NCI-H2227 (cell line): Measurements from ENCODE around the gene NPB.

Experiments used
- DNase-seq: peaks from one replicate; lab custom pipeline; 2025; ENCODE audit not compliant: unreplicated experiment; lab: John Stamatoyannopoulos, UW

Gene NPB

DNA sequence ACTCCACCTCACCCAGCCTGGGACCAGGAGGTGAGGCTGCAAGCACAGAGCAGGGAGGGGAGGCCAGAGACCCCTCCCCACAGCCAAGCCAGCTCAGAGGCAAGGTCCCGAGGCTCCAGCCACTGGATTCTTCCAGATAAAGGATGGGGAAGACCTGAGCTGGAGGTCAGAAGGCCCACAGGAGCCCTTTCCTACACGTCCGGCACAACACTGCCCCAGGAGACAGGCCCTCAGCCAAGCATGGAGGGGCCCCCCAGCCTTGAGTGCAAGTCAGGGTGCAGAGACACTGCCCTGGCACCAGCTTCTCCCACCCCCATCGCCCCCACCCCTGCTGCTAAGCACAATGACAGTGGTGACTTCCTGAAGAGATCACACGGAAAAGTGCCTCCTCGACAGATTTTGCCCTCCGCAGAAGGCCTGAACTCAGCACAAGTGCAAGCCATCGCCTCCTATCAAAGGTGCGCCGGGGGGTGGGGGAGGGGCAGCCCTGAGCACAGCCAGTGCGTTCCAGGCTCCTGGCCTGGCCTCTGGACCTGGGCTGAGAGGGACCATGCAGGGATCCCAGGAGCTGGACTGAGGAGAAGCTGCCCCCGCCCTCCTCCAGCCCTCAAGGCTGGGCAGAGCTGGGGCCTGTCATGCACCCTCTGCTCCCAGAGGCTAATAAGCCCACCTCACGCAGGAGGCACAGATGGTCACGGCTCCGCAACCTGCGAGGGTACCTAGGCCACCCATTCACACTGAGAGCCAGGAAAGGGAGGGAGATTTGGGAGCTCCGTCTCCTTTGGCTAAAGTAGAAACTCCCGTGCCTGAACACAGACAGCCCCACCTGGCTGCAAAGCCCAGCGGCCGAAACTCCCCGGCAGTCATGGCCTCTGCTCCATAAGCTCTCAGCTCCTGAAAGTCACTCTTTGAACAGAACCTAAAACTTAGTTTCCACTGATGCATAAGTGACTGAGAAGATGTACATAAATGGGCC, 22.8 kb downstream of the NPB start:
- DNase-seq: no peak

DNA sequence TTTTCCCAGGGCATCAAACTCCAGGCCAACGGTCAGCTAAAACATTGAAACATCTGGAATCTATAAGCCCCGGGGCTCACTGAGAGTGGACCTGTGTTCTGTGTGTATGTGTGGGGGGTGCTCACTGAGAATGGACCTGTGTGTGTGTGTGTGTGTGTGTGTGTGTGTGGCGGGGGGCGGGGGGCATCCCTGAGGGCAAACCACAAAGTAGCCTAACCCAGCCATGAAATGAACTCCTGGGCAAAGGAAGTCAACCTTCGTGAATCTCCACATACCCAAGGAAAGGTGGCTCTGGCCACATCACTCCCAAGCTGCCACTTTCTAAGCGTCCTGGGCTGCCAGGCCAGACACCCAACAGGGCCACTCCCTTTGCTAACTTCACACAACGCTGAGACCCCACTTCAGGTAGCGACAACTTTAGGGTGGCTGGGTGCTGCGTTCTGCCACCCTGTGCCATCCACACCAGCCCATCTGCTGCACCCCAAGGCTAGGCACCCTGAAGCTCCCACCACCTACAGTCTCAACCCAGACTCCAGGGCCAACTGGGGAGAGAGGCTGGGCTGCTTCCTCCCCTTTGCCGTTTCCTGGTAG, 23.9 kb downstream of the NPB start:
- no peak for DNase-seq

DNA sequence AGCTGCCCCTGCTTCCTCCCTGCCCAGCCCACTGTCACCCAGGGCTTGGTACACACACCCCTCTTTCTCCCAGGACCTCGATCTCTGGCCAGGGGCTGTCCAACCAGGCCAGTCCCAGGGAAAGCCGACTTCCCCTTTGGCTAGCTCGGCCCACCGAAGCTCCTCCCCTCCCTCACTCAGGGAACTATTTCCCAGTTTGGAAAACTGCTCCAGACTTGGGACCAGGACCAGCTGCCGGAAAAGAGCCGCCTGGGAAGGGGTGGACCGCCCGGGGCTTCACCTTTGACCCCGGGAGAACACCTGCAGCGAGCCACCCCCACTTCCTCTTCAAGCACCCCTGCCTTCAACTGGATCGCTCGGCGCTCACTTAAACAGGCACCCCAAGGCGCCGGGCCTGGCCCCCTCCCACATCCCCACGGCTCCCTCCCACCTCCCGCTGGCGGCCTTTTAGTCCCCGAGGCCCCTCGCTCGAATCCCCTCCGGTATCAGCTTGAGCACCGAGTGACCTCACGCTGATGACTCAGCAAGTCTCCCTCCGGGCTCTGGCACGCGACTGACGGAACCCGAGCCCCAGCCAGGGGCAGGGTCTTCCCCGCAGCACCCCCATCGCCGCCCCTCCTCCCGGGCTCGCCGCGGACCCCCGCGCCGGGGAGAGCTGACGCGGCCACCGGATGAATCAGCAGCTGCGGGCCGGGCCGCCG, 24.6 kb downstream of the NPB start:
- peak; percentile 58 for DNase-seq

DNA sequence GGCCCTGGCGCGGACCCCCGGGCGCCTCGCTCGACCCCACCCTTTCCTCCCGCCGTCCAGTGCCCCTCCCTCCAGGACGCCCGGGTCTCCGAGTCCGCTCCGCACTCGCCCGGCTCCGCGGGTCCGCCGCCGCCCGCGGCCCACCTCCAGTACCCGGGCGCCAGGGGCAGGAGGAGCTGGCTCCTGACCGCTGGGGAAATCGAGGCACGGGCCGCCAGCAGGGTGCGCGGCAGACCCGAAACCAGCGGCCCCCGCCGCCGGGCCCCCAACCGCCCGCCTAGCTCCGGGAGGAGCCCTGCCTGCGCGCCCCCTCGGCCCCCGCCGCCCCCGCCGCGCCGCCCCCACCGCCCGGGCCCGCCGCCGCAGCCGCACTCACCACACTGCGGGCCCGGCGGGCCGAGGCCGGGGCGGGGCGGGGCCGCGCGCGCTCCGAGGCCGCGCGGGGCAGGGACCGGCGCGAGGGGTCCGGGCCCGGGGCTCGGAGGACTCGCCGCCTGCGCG, 25.2 kb downstream of the NPB start:
- DNase-seq: no peak

DNA sequence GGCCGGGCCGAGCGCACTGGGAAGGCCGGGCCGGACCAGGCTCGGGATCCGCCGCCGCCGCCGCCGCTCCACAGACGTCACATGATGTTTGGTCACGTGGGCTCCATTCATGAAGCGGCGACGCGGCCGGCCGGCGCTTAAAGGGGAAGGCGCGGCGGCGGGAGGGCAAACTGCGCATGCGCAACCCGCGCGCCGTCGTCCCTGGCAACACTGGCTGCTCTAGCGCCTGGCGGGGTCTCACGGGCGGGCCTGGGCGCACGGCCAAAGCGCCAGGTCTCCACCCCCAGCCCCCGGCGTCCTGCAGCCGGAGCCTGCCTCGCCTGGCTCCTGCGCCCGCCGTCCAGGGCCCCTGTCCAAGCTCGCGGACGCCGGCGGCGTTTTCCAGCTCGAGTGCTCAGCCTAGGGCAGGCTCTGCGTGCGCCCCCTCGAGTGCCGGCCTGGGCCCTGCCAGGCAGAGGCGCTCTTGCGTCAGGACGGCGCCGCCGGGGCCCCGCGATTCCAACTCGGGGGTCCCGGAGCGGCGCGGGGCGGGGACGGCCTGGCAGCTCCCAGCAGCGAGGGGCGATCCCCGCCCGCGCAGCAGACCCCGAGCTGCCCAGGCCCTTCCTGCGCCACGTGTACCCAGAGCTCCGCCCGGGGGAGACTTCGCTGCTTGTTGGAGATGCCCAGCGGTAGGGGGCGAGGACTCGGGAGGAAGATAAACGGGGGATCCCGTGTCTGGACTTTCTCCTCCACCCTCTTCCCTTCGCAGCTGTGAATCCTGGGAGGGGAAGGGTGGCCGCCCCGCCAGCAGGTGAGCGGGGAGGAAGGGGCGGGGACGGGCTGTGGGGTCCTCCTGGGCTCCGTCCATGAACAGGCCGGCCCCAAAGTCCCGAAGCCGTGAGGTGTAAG, 25.9 kb downstream of the NPB start, which contains the start of gene MAFG:
TSS of gene MAFG (minus strand) at position 83 of the 891 bp plus-strand sequence. CDS start 4,550 bp downstream, outside the sequence.
- DNase-seq: peak; percentile 97

DNA sequence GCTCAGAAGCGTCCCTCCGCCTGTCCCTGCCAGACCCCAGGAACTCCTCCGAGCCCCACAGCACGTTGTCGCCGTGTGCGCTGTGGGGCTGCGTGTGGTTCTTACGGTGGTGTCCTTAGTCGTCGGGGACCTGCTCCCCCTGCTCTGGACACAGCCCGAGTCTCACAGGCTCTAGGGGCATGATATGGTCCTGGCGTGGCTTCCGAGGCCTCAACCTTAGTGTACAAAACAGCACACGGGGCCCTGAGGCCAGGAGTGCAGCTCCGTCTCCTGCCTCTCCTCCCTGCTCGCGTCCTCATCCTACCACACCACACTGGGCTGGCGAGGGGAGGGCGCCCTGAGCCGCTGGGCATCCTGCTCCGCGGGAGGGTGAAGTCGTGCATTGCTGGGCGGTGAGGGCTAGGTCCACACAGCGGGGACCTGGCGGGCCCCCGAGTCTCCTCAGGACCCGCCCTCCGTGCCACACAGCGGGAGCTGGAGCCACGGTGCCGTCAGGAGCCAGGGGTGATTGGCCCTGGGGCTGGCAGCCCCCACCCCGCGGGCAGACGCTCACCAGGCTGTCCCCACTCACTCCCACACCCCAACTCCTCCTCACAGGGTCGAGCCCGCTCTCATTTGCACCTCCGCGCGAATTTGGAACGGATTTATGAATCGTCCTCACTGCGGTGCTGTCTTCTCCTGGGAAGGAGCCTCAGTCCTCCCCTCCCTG, 26.7 kb downstream of the NPB start:
- peak; percentile 52 for DNase-seq

DNA sequence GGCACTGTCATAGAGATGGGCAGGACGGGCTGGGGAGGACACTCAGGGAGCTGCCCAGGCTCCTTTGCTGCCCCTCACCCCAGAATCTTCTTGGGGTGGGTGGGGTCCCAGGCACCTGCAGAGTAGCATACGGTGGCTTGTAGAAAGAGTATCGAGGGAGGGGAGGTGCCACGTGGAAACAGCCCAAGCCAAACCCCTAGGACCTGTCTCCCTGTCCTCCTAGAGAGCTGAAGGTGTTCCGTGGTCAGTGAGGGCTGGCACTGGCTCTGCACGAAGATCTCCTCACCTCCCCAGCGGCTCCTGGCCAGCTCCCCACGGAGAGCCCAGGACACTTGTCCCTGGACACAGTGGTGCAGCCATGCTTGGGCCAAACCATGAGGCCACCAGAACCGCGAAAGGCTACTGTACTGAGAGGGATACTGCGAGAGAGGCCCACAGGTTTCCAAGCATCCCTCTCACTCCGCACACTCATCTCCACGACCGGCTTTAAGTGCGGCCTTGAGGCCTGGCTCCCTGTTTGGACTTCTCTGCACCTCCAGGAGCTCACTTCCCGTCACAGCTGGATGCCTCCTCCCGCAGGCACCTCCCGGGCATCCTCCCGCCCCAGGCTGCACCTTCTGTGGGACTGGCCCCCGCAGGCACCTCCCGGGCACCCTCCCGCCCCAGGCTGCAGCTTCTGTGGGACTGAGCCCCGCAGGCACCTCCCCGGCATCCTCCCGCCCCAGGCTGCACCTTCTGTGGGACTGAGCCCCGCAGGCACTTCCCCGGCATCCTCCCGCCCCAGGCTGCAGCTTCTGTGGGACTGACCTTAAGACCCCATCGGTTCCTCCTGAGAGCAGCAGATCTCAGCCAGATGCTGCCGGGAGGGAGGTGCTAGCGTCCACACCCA, 27.5 kb downstream of the NPB start:
- no peak for DNase-seq

DNA sequence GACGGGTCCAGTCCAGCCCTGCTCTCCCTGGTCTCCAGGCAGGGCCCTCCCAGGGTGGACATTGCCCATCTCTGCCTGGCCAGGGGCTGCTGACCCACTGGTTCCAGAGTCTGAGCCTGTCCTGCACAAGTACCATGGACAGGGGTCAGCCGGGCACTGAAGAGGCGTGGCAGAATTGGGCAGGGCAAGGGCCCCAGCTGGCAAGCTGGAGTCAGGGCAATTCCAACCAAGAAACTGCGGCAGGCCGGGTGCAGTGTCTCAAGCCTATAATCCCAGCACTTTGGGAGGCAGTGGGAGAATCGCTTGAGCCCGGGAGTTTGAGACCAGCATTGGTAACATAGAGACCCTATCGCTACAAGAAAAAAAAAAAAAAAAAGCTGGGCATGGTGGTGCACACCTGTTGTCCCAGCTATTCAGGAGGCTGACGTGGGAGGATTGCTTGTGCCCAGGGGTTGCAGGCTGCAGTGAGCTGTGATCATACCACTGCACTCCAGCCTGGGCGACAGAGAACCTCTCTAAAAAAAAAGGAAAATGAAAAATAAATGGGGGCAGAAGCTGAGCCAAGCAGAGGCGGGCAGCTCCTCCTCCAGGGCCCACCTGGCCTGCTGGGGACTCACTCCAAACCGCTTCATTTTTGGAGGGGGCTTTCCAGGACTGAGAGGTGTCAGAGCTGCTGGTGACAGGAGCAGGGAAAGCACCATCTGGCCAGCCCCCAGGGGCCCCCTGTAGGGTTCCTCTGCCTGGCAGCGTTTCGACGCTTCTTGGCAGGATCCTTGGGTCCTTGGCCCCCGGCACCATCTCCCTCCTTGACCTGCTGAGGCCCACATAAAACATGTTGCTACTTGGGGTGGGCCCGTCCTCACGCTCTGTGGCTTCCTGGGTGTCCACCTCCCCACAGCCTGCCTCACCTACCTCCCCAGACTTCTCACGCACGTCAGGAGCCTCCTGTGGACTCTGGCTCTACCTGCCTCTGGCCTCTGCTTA, 28.4 kb downstream of the NPB start:
- no peak for DNase-seq

DNA sequence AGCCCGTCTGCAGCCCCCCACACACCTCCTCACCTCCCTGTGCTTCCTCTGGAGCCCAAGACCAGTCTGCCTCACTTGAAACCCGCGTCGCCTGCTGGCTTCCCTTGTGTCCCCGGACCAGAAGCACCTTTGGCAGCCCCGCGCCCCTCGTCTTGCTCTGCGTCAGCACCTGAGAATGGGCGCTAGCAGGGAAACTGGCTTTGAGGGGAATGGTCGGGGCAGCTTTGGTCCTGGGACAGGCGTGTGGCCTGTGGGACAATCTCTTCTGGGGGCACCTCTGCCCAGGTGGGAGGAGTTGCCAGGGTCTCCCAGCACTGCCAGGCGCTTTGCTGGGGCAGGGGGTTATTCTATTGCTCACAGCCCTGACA, 29.1 kb downstream of the NPB start:
- no peak for DNase-seq

DNA sequence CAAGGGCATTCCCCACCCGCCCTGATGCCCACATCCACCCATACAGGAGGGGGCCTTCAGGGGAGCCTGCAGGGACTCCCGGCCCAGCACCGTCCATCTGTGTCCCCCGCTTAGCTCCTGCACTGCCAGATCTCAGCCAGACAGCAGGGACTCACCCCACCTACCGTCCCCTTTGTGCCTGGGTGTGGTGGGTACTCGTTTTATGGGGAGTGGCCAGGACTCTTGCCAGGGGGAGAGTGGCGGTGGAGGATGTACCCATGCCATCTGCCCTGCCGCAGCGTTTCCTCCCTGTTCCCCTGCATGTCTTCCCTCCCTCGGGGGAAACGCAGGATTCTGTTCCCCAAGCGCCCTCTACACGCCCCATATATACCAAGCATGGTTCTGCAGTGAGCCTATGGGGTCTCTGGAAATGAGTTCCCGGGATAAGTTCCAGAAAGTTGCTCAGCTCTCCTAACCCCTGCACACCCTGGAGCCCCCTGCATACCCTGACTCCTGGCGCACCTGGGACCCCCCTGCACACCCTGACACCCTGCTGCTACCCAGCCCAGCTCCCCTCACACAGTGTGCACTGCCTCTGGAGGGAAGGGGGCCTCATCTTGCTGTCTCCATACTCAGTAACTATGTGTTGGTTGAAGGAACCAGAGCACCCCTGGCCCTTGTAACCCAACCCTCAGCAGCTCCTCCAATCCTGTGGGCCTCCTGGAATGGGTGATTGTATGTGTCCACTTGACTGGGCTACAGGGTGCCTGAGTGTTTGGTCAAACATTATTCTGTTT, 29.7 kb downstream of the NPB start:
- no peak for DNase-seq

DNA sequence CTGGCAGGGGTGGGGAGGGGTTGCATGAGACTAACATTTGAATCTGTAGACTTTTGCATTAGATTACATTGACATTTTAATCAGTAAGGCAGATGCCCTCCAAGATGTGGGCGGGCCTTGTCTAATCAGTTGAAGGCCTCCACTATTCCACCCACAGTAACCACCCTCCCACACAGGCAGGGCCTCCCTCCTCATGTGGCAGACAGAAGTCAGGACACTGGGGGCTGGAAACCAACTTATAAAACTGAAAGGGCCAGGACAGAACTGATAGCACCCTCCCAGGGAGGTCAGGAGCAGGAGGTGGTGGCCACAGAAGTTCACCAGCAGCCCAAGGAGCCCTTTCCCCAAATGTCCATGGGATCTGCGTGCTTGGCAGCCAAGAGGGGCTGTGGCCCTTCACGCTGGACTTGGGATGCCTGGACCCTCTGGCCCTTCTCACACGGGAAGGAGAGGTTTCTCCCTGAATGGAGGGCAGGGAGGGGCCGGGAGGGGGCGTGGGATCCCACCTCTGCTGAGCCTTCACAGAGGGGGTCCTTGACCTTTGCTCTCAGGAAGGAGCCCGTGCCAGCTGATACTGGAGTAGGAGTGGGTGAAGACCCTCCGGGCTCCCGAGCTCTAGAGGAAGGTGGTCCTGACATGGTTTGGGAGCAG, 30.4 kb downstream of the NPB start:
- no peak for DNase-seq

DNA sequence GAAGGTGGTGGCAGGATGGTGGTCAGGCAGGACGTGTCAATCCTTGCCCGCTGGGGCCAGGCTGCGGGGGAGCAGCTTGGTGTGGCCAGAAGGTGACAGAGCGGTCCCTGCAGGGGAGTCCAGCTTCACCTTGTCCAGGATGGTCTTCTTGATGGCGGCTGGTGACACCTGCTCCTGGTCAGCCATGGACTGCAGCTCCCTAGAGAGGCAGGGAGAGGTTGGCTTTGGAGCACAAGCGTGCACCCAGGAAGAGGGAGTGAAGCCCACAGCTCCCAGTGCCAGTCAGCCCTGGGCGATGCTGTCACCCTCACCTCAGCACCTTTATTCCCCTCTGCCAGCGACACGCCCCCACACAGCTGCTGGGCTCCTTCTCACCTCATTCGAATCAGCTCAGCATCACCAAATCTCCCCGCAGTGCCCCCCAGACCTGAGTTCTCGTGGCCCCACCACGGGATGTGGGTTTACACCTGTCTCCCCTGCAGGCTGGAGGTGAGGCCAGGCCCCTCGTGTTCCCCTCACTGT, 31.2 kb downstream of the NPB start:
- DNase-seq: no peak

DNA sequence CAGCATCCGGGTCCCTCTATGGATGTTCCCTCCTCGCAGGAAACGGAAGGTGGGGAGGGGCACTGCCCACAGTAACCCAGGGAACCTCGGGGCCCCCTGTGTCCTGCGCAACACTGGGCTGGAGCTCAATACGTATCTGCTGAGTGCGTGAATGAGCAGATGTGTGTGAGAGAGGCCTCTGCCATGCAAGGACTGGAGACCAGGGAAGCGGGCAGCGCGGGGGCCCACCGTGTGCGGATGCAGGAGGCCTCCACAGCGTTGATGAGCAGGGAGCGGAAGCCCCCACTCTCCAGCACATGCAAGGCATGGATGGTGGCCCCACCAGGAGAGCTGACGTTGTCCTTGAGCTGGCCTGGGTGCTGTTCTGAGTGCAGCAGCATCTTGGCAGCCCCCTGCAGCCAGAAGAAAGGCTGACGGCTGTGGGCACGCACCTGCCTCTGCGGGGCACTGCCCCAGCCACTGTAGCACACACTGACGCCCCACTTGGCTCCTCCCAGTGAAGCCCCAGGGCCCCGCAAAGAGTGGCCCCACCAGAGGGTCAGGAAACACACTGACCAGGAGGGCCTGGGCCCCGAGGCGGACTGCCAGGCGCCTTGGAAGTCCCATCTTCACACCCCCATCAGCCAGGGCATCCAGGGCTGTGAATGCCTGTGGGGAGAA, 32.2 kb downstream of the NPB start:
- no peak for DNase-seq

DNA sequence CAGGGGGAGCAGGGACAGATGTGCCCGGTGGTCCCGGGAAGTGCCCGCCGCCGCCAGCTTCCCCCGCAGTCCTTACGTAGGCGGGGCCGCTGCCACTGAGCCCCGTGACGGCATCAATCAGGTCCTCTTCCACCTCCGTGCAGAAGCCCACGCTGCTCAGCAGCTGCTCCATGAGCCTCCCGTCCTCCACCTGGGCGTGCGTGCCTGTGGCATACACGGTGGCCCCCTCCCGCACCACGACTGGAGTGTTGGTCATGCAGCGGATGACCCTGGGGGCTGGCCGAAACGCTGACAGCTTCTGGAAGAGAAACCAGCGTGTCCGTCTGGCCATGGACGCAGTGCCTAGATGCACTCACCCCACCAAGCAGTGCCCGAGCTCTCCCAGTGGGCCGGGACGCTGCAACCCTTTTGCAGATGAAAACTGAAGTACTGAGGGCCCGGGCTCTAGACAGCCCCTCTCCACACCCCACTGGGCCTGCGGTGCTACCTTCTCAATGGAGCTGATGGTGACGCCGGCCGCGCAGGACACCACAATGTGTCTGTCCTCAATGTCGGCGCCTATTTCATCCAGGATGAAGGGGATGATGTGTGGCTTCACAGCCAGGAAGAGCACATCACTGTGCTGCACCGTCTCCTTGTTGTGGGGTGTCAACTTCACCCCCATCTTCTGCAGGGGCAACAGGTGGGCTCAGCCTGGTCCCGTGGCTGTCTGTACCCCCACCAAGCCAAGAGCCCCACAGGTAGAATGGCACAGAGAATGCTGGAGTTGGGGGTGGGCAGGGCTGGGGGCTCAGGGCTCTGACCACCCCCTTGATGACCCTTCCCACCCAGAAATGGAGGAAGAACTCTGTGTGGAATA, 33.0 kb downstream of the NPB start:
- DNase-seq: no peak

DNA sequence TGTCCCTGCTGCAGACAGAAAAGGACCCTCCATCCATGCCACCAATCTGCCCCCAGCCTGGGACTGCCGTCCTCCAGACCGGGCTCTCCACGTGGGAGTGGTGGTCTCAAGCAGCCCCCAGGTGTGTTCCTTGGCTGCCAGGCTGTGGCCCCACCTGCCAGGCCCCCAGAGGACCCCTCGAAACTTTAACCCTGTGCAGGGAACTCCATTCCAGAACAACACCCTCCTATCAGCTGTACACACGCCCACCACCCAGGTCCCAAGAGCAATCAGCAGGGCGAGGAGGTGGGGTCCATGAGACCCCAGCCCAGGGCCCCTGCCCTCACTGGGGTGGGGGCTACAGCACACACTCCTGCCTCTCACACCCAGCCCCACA, 33.7 kb downstream of the NPB start:
- no peak for DNase-seq
